Keratinocyte (primary cell): ENCODE results near the gene LEAP2. TPM values are rescaled to one million over a fixed set of nuclear protein-coding genes. Genes with fewer than 3 reads are reported as not detected.

Source experiments
- DNase-seq: peaks from one replicate; pipeline ENCODE4 v3.0.0-alpha.2; 2011; ENCODE audit warnings: low read depth, missing footprints, low spot score
- FAIRE-seq: peaks from 2 replicates; lab custom pipeline; 2011; peaks lifted over from hg19 to GRCh38; lab: Jason Lieb, UNC
- H2AFZ ChIP-seq: 2 replicates; pipeline ENCODE4 v1.6.0; 2012; ENCODE audit warnings: low read length, control low read depth, inconsistent platforms; ENCODE audit not compliant: control insufficient read depth
- H3K27ac ChIP-seq: 2 replicates; pipeline ENCODE4 v1.5.1; 2011; ENCODE audit warnings: low read length; ENCODE audit not compliant: control insufficient read depth, insufficient read depth
- H3K27me3 ChIP-seq: 3 replicates; pipeline ENCODE4 v1.6.0; 2011; ENCODE audit warnings: low read length; ENCODE audit not compliant: control insufficient read depth, insufficient read depth; ENCODE audit errors: extremely low read depth
- H3K36me3 ChIP-seq, 2 experiments: 2 replicates in 1 of 2; 3 replicates in 1 of 2; pipeline ENCODE4 v1.5.1; 2011; ENCODE audit warnings: low read length in 2 of 2, mild to moderate bottlenecking in 1 of 2; ENCODE audit not compliant: control insufficient read depth in 2 of 2, insufficient read depth in 2 of 2; ENCODE audit errors: extremely low read depth in 1 of 2
- H3K4me1 ChIP-seq: 3 replicates; pipeline ENCODE4 v1.5.1; 2011; ENCODE audit warnings: low read length; ENCODE audit not compliant: control insufficient read depth, insufficient read depth; ENCODE audit errors: extremely low read depth
- H3K4me2 ChIP-seq: 3 replicates; pipeline ENCODE4 v1.6.0; 2011; ENCODE audit warnings: low read depth, low read length; ENCODE audit not compliant: control insufficient read depth, insufficient read depth; ENCODE audit errors: extremely low read depth
- H3K4me3 ChIP-seq, 3 experiments: fragments of 200-600 bp in 1 of 3; sonication (generic) in 1 of 3; 2 replicates in 2 of 3; 3 replicates in 1 of 3; pipeline ENCODE4 v1.5.1; 2011 to 2016; ENCODE audit warnings: low read length in 3 of 3, mild to moderate bottlenecking in 3 of 3, control low read depth in 2 of 3, inconsistent platforms in 1 of 3, low read depth in 1 of 3, mixed read lengths in 1 of 3, mixed run types in 1 of 3, moderate library complexity in 1 of 3; ENCODE audit not compliant: control insufficient read depth in 2 of 3, insufficient read depth in 2 of 3; ENCODE audit errors: extremely low read depth in 1 of 3
- H3K79me2 ChIP-seq: 2 replicates; pipeline ENCODE4 v1.6.0; 2012; ENCODE audit warnings: low read length; ENCODE audit not compliant: control insufficient read depth, insufficient read depth
- H3K9ac ChIP-seq: 3 replicates; pipeline ENCODE4 v1.6.0; 2011; ENCODE audit warnings: low read length; ENCODE audit not compliant: control insufficient read depth, insufficient read depth; ENCODE audit errors: extremely low read depth
- H3K9me1 ChIP-seq: 3 replicates; pipeline ENCODE4 v1.6.0; 2011; ENCODE audit warnings: low read length; ENCODE audit not compliant: control insufficient read depth, insufficient read depth; ENCODE audit errors: extremely low read depth
- H3K9me3 ChIP-seq: 2 replicates; pipeline ENCODE4 v1.5.1; 2012; ENCODE audit warnings: low read depth, low read length; ENCODE audit not compliant: control insufficient read depth
- H4K20me1 ChIP-seq: 3 replicates; pipeline ENCODE4 v1.6.0; 2011; ENCODE audit warnings: low read length; ENCODE audit not compliant: control insufficient read depth, insufficient read depth; ENCODE audit errors: extremely low read depth
- EZH2 ChIP-seq: IDR thresholded peaks from one replicate; pipeline ENCODE4 v1.6.1; 2012; ENCODE audit warnings: inconsistent platforms, mild to moderate bottlenecking, low read length, moderate library complexity
- dilution Hi-C: fragments of 300-500 bp; cut with MboI; formaldehyde crosslinking; loops from one replicate; pipeline ENCODE4 v1.7.0; 2020; ENCODE audit warnings: low sequenced_read_pairs; ENCODE audit not compliant: extremely low pct_ligation_motif_present
- polyA plus RNA-seq, 5 experiments: library from polyadenylated mRNA; depleted of rRNA in 3 of 5; stranded (reverse) in 3 of 5; stranded (forward) in 1 of 5; unstranded in 1 of 5; fragments of >200 nt; gene quantifications; 1 replicate in 1 of 5; 2 replicates in 3 of 5; 3 replicates in 1 of 5; pipeline versions ENCODE4 v1.2.1 to v1.2.3, GENCODE V29; 2011 to 2012; ENCODE audit warnings: missing spikeins in 2 of 5, low read depth in 1 of 5, low replicate concordance in 1 of 5
- TF ChIP-seq, protein P1 (sequence below), 3 experiments: IDR thresholded peaks in 1 of 3; conservative IDR thresholded peaks in 1 of 3; optimal IDR thresholded peaks in 1 of 3; 2 replicates in 2 of 3; 3 replicates in 1 of 3; pipeline versions ENCODE3 to v1.5.1; 2011; ENCODE audit warnings: low read length in 3 of 3, mild to moderate bottlenecking in 3 of 3, moderate library complexity in 2 of 3, control low read depth in 1 of 3, inconsistent platforms in 1 of 3; ENCODE audit not compliant: insufficient read depth in 2 of 3; ENCODE audit errors: extremely low read depth in 1 of 3

The LEAP2 gene
- polyA plus RNA-seq, 1 donor (not counting 4 experiments of a cell fraction or from before 2014, with no cell fraction given) = 1.2 TPM

DNA sequence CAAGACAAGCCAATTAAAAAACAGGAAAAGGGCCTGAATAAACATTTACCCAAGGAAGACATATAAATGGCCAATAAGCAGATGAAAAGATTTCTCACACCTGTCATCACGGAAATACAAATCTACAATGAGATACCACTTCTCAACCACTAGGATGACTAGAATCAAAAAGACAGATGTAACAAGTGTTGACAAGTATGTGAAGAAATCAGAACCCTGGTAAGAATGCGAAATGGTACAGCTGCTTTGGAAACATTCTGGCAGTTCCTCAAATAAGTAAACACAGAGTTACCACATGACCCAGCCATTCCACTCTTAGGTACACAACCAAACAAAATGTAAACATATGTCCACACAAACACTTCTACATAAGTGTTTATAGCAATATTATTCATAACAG lies 32.5 kb downstream of the LEAP2 start:
- no peaks in the 10 kb centered on the region for H3K9me3 ChIP-seq

GRCh38 chr5:132907161-132907560 lies 33.7 kb downstream of the LEAP2 start:
- H3K36me3 ChIP-seq = peaks cover 0 to 2% of the 10 kb centered on the region in 2 experiments

More for the DNA sequence above, 32.5 kb downstream of the LEAP2 start:
- Histone ChIP-seq H2AFZ (no peak overlapping the region), H3K9ac (no peak overlapping the region), H3K27ac (no peak overlapping the region), H4K20me1 (no peaks in the 10 kb centered on the region), H3K79me2 (peaks cover 17% of the 10 kb centered on the region), H3K4me3 (no peak overlapping the region), H3K4me2 (no peak overlapping the region), H3K36me3 (peaks cover 0 to 4% of the 10 kb centered on the region in 2 experiments), H3K27me3 (no peaks in the 10 kb centered on the region), H3K9me1 (peaks cover 5% of the 10 kb centered on the region), H3K4me1 (no peaks in the 10 kb centered on the region)
- DNase-seq = peak; percentile 19
- no peak for FAIRE-seq
- dilution Hi-C loops = no loop called here
- TF ChIP-seq, protein P1, sequence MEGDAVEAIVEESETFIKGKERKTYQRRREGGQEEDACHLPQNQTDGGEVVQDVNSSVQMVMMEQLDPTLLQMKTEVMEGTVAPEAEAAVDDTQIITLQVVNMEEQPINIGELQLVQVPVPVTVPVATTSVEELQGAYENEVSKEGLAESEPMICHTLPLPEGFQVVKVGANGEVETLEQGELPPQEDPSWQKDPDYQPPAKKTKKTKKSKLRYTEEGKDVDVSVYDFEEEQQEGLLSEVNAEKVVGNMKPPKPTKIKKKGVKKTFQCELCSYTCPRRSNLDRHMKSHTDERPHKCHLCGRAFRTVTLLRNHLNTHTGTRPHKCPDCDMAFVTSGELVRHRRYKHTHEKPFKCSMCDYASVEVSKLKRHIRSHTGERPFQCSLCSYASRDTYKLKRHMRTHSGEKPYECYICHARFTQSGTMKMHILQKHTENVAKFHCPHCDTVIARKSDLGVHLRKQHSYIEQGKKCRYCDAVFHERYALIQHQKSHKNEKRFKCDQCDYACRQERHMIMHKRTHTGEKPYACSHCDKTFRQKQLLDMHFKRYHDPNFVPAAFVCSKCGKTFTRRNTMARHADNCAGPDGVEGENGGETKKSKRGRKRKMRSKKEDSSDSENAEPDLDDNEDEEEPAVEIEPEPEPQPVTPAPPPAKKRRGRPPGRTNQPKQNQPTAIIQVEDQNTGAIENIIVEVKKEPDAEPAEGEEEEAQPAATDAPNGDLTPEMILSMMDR (optimal IDR thresholded peaks at IDR 0.05 in 1 of 3, IDR thresholded peaks at IDR 0.05 in 1 of 3, conservative IDR thresholded peaks at IDR 0.05 in 1 of 3; ENCODE audit: extremely low read depth in 1 of 3, insufficient read depth in 2 of 3, low read length in 3 of 3) = peak in 2 of 3 experiments; percentile 14 to 25
- TF ChIP-seq EZH2 = no peak

More at GRCh38 chr5:132907161-132907560, 33.7 kb downstream of the LEAP2 start:
- no peaks in the 10 kb centered on the region for H3K9me3 ChIP-seq
- H3K27ac ChIP-seq = no peak overlapping the region
- no peak overlapping the region for H3K4me3 ChIP-seq
- dilution Hi-C loops = no loop called here
- H3K4me1 ChIP-seq = no peaks in the 10 kb centered on the region
- H3K27me3 ChIP-seq = no peaks in the 10 kb centered on the region
- no peak for FAIRE-seq
- H3K9ac ChIP-seq = no peak overlapping the region
- DNase-seq = no peak
- H4K20me1 ChIP-seq = no peaks in the 10 kb centered on the region
- no peak overlapping the region for H2AFZ ChIP-seq
- TF ChIP-seq, protein P1 (optimal IDR thresholded peaks at IDR 0.05 in 1 of 3, IDR thresholded peaks at IDR 0.05 in 1 of 3, conservative IDR thresholded peaks at IDR 0.05 in 1 of 3; ENCODE audit: extremely low read depth in 1 of 3, insufficient read depth in 2 of 3, low read length in 3 of 3) = no peak
- no peak for TF ChIP-seq EZH2
- no peak overlapping the region for H3K4me2 ChIP-seq
- peaks cover 5% of the 10 kb centered on the region for H3K9me1 ChIP-seq
- H3K79me2 ChIP-seq = peaks cover 18% of the 10 kb centered on the region
